Smooth muscle cell (in vitro differentiated cells): Measurements from ENCODE around the gene KHDRBS2. TPM values are rescaled to one million over a fixed set of nuclear protein-coding genes. Genes with fewer than 3 reads are reported as not detected.
A peak's percentile ranks its signal among the peaks of the same experiment; 100 is the strongest.

ENCODE experiments used
- DNase-seq: peaks from one replicate; lab custom pipeline; 2025; ENCODE audit not compliant: unreplicated experiment; lab: John Stamatoyannopoulos, UW
- H2AFZ ChIP-seq: fragments of 200-600 bp; sonication (generic); 2 replicates; pipeline ENCODE4 v1.6.0; 2016; ENCODE audit warnings: antibody characterized with exemption, low read depth, mild to moderate bottlenecking
- H3F3A ChIP-seq: fragments of 200-600 bp; sonication (generic); 2 replicates; pipeline ENCODE4 v1.6.0; 2017; ENCODE audit warnings: antibody characterized with exemption, low read depth
- H3K27ac ChIP-seq: fragments of 200-600 bp; sonication (generic); 2 replicates; pipeline ENCODE4 v1.5.1; 2016; ENCODE audit warnings: low read depth, mild to moderate bottlenecking
- H3K27me3 ChIP-seq: fragments of 200-600 bp; sonication (generic); 2 replicates; pipeline ENCODE4 v1.6.1; 2016; ENCODE audit warnings: low read depth, mild to moderate bottlenecking
- H3K36me3 ChIP-seq: fragments of 200-600 bp; sonication (generic); 2 replicates; pipeline ENCODE4 v1.5.1; 2016; ENCODE audit warnings: low read depth
- H3K4me1 ChIP-seq: fragments of 200-600 bp; sonication (generic); 2 replicates; pipeline ENCODE4 v1.5.1; 2016; ENCODE audit warnings: low read depth
- H3K4me2 ChIP-seq: fragments of 200-600 bp; sonication (generic); 2 replicates; pipeline ENCODE4 v1.6.0; 2016; ENCODE audit warnings: mild to moderate bottlenecking
- H3K4me3 ChIP-seq: fragments of 200-600 bp; sonication (generic); 2 replicates; pipeline ENCODE4 v1.5.1; 2016; ENCODE audit warnings: mild to moderate bottlenecking
- H3K79me2 ChIP-seq: fragments of 200-600 bp; sonication (generic); 2 replicates; pipeline ENCODE4 v1.6.0; 2016; ENCODE audit warnings: low read depth, mild to moderate bottlenecking
- H3K9ac ChIP-seq: fragments of 200-600 bp; sonication (generic); 2 replicates; pipeline ENCODE4 v1.6.0; 2016; ENCODE audit warnings: low read depth
- H3K9me3 ChIP-seq: fragments of 200-600 bp; sonication (generic); replicated peaks from 2 replicates; pipeline ENCODE4 v1.5.1; 2016; ENCODE audit warnings: low read depth
- H4K20me1 ChIP-seq: fragments of 200-600 bp; sonication (generic); 2 replicates; pipeline ENCODE4 v1.6.0; 2016; ENCODE audit warnings: low read depth
- CTCF ChIP-seq: fragments of 200-600 bp; sonication (generic); IDR thresholded peaks from 2 replicates; pipeline ENCODE4 v1.5.1; 2017; ENCODE audit warnings: borderline replicate concordance, mild to moderate bottlenecking, antibody characterized with exemption; ENCODE audit not compliant: insufficient read depth, poor library complexity, severe bottlenecking
- WGBS: methylation state at CpG from one replicate; pipeline ENCODE4 v1.1.7; 2016; ENCODE audit warnings: low lambda C conversion rate; 5-methylcytosine and 5-hydroxymethylcytosine counted together
- polyA plus RNA-seq: library from polyadenylated mRNA; unstranded; fragments of >200 nt; fragmentation: Nextera tagmentation; extraction: Ambion mirVana; gene quantifications from 2 replicates; pipeline ENCODE4 v1.2.1, GENCODE V29; 2016
- total RNA-seq: library from RNA; depleted of rRNA; stranded (reverse); fragments of >200 nt; gene quantifications from 2 replicates; pipeline ENCODE4 v1.2.3, GENCODE V29; 2014

KHDRBS2 gene
- total and polyA plus RNA-seq, 2 experiments from 2014 or later = 0.07 to 0.27 TPM

GRCh38 chr6:62217866-62218265, 68.2 kb downstream of the KHDRBS2 start:
- H4K20me1 ChIP-seq = no peaks in the 10 kb centered on the region
- no peaks in the 10 kb centered on the region for H3F3A ChIP-seq
- no peaks in the 10 kb centered on the region for H3K9me3 ChIP-seq
- no peak overlapping the region for H3K4me3 ChIP-seq
- WGBS = 89% methylated on average over 4 of the region's 4 CpGs
- H3K4me2 ChIP-seq = no peak overlapping the region
- H3K9ac ChIP-seq = no peak overlapping the region
- H2AFZ ChIP-seq = no peak overlapping the region
- TF ChIP-seq CTCF = no peak
- H3K4me1 ChIP-seq = no peaks in the 10 kb centered on the region
- no peaks in the 10 kb centered on the region for H3K36me3 ChIP-seq
- DNase-seq = no peak
- H3K79me2 ChIP-seq = no peaks in the 10 kb centered on the region
- H3K27me3 ChIP-seq = no peaks in the 10 kb centered on the region
- no peak overlapping the region for H3K27ac ChIP-seq

- no peaks in the 10 kb centered on the region for H3K79me2 ChIP-seq
- H3F3A ChIP-seq = no peaks in the 10 kb centered on the region
- no peaks in the 10 kb centered on the region for H3K36me3 ChIP-seq
- no peaks in the 10 kb centered on the region for H3K4me1 ChIP-seq
- 44% methylated on average over 1 of the region's 1 CpG for WGBS
- H3K9ac ChIP-seq = no peak overlapping the region
- no peak for DNase-seq
- H3K27me3 ChIP-seq = no peaks in the 10 kb centered on the region
- H3K9me3 ChIP-seq = no peaks in the 10 kb centered on the region
- no peak overlapping the region for H2AFZ ChIP-seq
- no peak overlapping the region for H3K4me3 ChIP-seq
- H3K4me2 ChIP-seq = peak overlapping the region; percentile 51
- no peak overlapping the region for H3K27ac ChIP-seq
- no peaks in the 10 kb centered on the region for H4K20me1 ChIP-seq
- TF ChIP-seq CTCF = no peak
These were observed 83.9 kb downstream of the KHDRBS2 start for GRCh38 chr6:62202078-62202477.

GRCh38 chr6:62192593-62192992, 93.4 kb downstream of the KHDRBS2 start:
- no peak overlapping the region for H3K27ac ChIP-seq
- H3K79me2 ChIP-seq = no peaks in the 10 kb centered on the region
- TF ChIP-seq CTCF = no peak
- no peaks in the 10 kb centered on the region for H3K36me3 ChIP-seq
- 97% methylated on average over 1 of the region's 1 CpG for WGBS
- H3K4me2 ChIP-seq = no peak overlapping the region
- no peaks in the 10 kb centered on the region for H3K27me3 ChIP-seq
- no peak for DNase-seq
- H3F3A ChIP-seq = no peaks in the 10 kb centered on the region
- H3K9me3 ChIP-seq = peaks cover 3% of the 10 kb centered on the region
- H3K4me1 ChIP-seq = no peaks in the 10 kb centered on the region
- H2AFZ ChIP-seq = no peak overlapping the region
- no peak overlapping the region for H3K9ac ChIP-seq
- H3K4me3 ChIP-seq = no peak overlapping the region
- H4K20me1 ChIP-seq = no peaks in the 10 kb centered on the region

- 85% methylated on average over 1 of the region's 1 CpG for WGBS
- Histone ChIP-seq H4K20me1 (no peaks in the 10 kb centered on the region), H3K9ac (no peak overlapping the region)
These were observed 110.8 kb downstream of the KHDRBS2 start for GRCh38 chr6:62175195-62175594.

More at GRCh38 chr6:62175195-62175594, 110.8 kb downstream of the KHDRBS2 start:
- Histone ChIP-seq H3F3A (no peaks in the 10 kb centered on the region), H3K79me2 (no peaks in the 10 kb centered on the region), H3K9me3 (no peaks in the 10 kb centered on the region), H3K36me3 (no peaks in the 10 kb centered on the region), H3K4me1 (no peaks in the 10 kb centered on the region), H3K4me2 (no peak overlapping the region), H3K27ac (no peak overlapping the region), H3K4me3 (no peak overlapping the region), H2AFZ (no peak overlapping the region), H3K27me3 (no peaks in the 10 kb centered on the region)
- no peak for TF ChIP-seq CTCF
- no peak for DNase-seq
